Measurements from ENCODE around the gene WAS.
"Not testable (repeated sequence)": the region's sequence is repeated elsewhere in the genome, so short reads cannot be mapped to it uniquely, and the experiment has no call there.

GRCh38 chrX:48668187-48668586, 15.4 kb upstream of the WAS start:
- TF ChIP-seq, protein P1, sequence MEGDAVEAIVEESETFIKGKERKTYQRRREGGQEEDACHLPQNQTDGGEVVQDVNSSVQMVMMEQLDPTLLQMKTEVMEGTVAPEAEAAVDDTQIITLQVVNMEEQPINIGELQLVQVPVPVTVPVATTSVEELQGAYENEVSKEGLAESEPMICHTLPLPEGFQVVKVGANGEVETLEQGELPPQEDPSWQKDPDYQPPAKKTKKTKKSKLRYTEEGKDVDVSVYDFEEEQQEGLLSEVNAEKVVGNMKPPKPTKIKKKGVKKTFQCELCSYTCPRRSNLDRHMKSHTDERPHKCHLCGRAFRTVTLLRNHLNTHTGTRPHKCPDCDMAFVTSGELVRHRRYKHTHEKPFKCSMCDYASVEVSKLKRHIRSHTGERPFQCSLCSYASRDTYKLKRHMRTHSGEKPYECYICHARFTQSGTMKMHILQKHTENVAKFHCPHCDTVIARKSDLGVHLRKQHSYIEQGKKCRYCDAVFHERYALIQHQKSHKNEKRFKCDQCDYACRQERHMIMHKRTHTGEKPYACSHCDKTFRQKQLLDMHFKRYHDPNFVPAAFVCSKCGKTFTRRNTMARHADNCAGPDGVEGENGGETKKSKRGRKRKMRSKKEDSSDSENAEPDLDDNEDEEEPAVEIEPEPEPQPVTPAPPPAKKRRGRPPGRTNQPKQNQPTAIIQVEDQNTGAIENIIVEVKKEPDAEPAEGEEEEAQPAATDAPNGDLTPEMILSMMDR (IDR thresholded peaks at IDR 0.05), result not testable (repeated sequence)
- not testable (repeated sequence) for TF ChIP-seq POLR2A (IDR thresholded peaks at IDR 0.05)
